GM18517 (cell line): ENCODE measurements around the gene NLRP6.

Source experiments
- ATAC-seq: cut with Tn5 transposase; IDR thresholded peaks from one replicate; pipeline ENCODE4 v1.9.1; 2021; ENCODE audit warnings: mild to moderate bottlenecking, moderate library complexity; ENCODE audit not compliant: unreplicated experiment

Gene NLRP6

DNA sequence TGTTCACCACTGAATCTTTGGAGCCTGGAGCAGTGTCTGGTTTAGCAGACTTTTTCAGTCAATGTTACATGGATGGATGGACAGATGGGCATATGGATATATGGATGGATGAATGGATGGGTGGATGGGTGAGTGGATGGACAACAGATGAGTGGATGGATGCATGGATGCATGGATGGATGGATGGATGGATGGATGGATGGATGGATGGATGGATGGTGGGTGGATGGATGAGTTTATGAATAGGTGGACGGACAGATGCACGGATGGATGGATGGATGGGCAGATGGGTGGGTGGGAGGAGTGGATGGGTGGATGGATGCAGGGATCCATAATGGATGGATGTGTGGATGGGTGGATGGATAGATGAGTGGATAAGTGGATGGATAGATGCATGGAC is 22.4 kb upstream of the NLRP6 start:
- ATAC-seq: no peak

GRCh38 chr11:256952-257737 is 21.1 kb upstream of the NLRP6 start:
- no peak for ATAC-seq

GRCh38 chr11:257766-258493 is 20.3 kb upstream of the NLRP6 start:
- no peak for ATAC-seq

GRCh38 chr11:259413-259812 is 18.8 kb upstream of the NLRP6 start:
- no peak for ATAC-seq

GRCh38 chr11:261624-262023 is 16.6 kb upstream of the NLRP6 start:
- ATAC-seq: no peak

- no peak for ATAC-seq
Measured at GRCh38 chr11:266676-267439, 11.3 kb upstream of the NLRP6 start.

DNA sequence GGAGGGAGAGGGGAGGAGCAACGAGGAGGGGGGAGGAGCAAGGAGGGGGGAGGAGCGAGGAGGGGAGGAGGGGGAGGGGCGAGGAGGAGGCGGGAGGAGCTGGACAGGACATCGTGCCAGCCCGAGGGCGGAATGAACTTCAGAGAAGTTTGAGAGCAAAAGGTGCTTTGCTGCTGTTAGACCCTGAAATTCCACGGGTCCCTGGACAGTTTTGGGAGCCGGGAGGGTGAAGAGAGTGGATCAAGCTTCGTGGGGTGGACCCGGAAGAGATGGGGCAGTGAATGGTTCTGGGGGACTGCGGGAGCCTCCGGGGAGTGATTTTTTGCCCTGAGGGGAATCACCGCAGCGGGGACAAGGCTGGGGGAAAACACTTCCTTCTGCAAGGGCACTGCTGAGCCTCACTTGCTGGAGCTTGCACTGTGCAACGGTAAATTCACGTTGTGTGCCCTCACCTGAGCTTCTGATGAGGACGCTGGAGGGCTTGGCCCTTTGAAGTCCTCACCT is 10.7 kb upstream of the NLRP6 start:
- ATAC-seq: no peak

DNA sequence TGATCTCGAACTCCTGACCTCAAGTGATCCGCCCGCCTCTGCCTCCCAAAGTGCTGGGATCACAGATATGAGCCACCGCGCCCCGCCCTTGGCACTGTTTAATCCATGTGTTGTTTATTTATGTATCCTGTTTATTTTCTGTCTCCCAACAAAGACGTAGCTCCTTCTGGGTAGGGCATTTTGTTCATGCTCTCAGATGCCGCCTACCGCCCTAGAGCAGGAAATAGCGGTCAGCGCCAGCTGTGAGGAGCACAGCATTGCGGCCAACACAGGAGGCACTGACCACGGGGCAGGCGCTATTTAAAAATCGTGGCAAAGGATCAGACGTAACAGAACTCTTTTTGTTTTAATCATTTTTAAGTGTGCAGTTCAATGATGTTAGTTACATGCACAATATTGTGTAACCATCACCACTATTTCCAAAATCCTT is 9.5 kb upstream of the NLRP6 start:
- peak; percentile 50 for ATAC-seq

DNA sequence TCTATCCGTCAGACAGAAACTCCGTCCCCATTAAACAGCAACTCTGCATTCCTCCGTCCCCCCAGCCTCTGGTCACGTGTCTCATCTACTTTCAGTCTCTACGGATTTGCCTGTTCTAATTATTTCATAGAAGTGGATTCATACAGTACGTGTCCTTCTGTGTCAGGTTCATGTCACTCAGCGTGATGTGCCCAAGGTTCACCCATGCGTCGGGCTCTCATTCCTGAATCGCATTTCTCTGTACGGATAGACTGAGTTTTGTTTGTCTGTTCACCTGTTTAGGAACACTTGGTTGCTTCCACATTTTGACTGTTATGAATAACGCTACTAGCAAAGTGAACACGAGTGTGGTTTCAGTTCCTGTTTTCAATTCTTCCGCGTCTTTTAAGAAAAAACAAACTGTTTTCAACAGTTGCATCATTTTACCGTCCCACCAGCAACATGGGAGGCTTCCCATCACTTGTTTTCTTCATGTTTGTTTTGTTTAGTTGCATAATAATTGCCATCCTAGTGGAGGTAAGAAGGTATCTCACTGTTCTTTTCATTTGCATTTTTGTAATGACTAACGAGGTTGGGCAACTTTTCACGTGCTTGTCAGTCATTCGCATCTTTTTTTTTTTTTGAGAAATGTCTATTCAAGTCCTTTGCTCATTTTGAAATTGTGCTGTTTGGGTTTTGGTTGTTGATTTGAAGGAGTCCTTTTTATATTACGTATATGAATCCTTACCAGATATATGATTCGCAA is 8.9 kb upstream of the NLRP6 start:
- ATAC-seq: peak; percentile 75

DNA sequence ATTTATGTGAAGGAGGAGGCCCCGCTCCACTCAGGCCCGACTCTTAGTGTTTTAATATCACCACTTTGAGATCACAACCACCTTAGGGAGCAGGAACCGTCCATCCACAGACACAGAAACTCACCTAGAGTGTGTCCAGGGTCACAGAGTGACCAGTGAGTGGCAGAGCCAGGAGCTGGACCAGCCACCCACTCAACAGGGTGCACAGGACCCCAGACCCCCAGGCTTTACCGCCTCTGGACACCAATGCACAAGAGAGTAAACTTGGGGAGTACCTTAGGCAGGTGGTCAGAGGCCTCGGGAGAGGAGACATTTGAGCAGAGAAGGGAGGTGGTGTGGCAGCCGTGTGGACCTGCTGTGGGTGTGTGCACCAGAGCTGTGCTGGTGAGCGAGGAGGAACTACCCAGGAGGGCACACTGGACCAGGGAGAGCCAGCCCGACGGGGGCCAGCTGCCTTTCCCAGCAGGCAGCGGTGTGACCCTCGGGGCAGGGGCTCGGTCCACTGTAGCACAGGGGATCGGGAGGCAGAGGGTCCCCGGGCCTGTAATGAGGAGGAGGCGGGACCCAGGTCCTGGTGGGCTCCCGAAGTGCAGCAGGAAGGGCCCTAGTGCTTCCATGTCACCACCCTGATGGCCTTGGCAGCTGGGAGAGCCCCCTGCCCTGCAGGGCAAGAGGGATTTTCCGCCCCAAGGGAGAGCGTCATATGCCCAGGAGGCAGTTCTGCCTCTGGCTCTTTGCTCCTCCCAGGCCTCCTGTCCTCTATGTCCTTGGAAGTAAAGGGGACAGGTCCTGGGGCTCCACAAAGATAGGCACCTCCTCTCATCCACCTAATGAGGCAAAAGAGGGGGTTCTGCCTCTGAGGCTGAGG is 7.5 kb upstream of the NLRP6 start:
- ATAC-seq: no peak

DNA sequence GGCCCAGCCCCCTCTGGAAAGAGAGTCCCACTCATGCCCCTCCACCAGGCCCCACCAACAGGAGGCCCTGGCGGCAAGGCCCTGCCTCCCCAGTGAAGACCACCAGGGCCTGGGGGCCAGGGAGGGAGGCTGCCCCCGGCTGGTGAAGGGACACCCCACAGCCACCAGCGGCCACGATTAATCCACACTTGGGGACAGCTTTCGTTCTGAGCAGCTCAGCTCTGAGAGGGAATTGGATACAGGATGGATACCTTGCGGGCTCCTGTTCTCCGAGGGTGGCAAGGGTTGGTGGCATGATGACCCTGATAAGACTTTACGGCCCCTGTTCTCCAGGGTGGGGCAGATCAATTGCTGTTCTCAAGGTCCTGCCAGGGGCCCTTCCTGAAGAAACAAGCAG is 6.9 kb upstream of the NLRP6 start:
- ATAC-seq: no peak

GRCh38 chr11:272195-272930 is 5.8 kb upstream of the NLRP6 start:
- no peak for ATAC-seq

- no peak for ATAC-seq
Measured at GRCh38 chr11:272931-273198, 5.3 kb upstream of the NLRP6 start.

DNA sequence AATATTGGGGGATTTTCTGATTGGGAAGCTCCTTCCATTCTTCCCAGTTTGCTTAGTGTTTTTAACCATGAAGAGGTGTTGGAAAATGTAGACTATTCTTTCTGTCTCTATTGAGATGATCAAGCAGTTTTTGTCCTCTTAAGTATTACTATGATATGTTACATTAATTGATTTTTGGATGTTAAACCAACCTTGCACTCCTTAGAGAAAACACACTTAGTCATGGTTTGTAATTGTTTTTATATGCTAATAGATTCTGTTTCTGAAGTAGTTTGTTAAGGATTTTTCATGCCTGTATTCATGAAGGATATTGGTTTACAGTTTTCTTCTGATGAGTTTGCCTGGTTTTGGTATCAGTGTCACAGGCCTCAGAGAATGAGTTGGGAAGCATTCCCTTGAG is 2.0 kb upstream of the NLRP6 start:
- ATAC-seq: no peak

- ATAC-seq: no peak
Measured at GRCh38 chr11:279040-279965, 1.1 kb downstream of the NLRP6 start.

DNA sequence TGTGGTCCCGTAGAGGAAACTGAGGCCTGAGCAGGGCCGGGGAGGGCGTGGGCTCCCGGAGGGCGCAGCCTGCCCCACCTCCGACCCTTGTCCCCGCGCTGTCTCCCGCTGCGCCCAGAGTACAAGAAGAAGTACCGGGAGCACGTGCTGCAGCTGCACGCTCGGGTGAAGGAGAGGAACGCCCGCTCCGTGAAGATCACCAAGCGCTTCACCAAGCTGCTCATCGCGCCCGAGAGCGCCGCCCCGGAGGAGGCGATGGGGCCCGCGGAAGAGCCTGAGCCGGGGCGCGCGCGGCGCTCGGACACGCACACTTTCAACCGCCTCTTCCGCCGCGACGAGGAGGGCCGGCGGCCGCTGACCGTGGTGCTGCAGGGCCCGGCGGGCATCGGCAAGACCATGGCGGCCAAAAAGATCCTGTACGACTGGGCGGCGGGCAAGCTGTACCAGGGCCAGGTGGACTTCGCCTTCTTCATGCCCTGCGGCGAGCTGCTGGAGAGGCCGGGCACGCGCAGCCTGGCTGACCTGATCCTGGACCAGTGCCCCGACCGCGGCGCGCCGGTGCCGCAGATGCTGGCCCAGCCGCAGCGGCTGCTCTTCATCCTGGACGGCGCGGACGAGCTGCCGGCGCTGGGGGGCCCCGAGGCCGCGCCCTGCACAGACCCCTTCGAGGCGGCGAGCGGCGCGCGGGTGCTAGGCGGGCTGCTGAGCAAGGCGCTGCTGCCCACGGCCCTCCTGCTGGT is 1.9 kb downstream of the NLRP6 start:
- ATAC-seq: no peak

DNA sequence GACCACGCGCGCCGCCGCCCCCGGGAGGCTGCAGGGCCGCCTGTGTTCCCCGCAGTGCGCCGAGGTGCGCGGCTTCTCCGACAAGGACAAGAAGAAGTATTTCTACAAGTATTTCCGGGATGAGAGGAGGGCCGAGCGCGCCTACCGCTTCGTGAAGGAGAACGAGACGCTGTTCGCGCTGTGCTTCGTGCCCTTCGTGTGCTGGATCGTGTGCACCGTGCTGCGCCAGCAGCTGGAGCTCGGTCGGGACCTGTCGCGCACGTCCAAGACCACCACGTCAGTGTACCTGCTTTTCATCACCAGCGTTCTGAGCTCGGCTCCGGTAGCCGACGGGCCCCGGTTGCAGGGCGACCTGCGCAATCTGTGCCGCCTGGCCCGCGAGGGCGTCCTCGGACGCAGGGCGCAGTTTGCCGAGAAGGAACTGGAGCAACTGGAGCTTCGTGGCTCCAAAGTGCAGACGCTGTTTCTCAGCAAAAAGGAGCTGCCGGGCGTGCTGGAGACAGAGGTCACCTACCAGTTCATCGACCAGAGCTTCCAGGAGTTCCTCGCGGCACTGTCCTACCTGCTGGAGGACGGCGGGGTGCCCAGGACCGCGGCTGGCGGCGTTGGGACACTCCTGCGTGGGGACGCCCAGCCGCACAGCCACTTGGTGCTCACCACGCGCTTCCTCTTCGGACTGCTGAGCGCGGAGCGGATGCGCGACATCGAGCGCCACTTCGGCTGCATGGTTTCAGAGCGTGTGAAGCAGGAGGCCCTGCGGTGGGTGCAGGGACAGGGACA is 2.7 kb downstream of the NLRP6 start:
- ATAC-seq: no peak
